NCI-H748 (cell line): ENCODE measurements around the gene IQSEC1.
"Not testable (repeated sequence)": the region's sequence is repeated elsewhere in the genome, so short reads cannot be mapped to it uniquely, and the experiment has no call there.

ENCODE experiments used
- DNase-seq: peaks from one replicate; lab custom pipeline; 2025; ENCODE audit not compliant: unreplicated experiment; lab: John Stamatoyannopoulos, UW

Gene IQSEC1

GRCh38 chr3:12897381-12898289 lies 175.6 kb downstream of the IQSEC1 start:
- DNase-seq: peak; percentile 44

DNA sequence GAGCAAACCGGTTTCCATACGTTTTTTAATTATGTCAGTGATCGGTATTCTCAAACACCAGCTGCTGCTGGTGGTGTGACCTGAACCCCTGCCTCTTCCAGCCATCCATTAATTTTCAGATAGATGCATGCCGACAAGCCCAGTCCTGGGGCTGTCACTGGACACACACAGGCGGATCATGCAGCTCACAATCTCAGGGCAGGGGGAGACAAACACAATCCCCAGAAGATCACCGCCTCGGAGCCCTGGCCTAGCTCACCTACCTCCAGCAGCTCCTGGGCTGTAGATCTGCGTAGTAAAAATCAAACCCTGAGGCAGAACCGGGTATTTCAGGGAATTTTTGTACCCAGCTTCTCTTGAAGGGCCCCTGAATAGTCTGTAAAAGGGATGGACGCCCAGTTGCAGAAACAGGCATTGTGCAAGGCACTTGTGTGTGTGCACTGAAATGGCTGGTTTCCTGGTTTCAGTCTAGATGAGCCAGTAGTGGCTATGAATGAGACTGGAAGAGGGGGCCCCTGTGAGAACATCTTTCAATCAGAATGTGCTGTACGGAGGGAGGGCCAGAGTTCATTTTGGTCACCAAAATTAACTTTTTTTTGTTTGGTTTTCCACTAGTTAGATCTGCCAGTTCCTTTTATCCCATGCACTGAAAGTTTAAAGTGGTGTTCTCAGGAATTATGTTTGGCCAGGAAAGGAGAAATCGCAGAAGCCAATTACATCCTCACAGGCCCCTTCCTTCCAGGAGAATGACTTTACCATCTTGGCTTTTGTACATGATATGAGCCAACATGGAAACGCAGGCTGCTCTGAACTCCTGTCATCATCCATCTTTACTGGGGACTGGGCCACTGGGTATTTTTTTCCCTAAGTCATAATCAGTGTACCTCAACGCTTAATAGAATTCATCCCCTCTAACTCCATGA lies 176.9 kb downstream of the IQSEC1 start:
- DNase-seq: no peak

DNA sequence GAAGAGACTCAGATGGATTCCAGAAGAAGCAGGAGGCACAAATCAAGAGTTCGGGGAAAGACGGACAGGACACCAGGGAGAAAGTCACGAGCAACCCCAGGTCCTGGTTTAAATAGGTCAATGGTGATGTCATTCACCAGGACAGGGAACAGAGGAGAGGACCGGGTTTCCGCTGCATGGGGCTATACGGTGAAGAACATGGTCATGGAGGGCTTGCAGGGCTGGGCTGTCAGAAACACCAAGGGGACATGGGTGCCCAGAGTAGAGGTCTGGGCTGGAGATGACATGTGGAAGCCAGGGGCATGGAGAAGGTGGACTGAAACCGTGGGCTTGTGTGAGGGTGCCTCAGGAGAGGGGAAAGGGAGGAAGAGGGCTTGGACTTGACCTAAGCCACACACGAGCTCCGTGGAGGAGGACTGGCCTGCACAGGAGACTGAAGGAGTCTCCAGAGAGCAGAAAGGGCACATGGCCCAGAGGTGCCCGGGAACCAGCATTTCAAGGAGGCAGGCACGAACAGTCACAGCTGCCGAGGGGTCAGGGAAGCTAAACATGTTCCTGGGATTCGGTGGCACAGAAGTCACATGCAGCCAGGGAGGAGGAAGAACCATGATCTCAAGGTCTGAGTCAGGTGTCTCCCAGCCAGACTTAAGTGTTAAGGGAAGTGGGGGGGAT lies 177.7 kb downstream of the IQSEC1 start:
- no peak for DNase-seq

DNA sequence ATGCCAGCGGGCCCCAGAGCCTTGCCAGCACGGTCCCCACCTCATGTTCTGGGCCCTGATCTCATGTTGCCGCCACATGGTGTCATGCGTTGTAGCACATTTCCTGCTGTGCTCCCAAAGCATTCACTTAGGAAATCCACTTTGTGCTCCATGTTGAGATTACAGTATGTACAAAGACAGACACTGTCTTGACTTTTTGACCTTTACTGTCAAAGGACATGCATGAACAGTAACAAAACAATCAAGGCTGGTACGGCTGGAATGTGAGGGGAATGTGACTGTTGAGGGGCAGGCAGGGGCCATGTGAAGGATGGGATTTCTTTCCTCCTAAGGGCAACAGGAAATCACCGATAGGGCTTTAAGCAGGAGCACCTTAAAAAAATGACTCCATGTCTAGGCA lies 178.6 kb downstream of the IQSEC1 start:
- no peak for DNase-seq

- DNase-seq: no peak
These were observed 179.4 kb downstream of the IQSEC1 start for GRCh38 chr3:12893852-12894251.

DNA sequence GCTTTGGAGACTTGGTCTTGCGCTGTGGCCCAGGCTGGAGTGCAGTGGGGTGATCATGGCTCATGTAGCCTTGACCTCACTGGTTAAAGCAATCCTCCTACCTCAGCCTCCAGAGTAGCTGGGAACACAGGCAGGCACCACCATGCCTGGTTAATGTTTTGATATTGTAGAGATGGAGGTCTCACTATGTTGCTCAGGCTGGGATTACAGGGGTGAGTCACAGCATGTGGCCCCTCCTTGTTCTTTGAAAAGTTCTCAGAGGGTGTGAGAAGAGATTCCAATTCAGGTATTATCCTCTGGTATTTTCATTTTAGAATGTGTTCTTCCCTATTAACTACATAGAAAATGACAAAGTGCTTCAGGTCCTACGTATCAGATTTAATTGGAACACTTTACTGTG lies 180.0 kb downstream of the IQSEC1 start:
- DNase-seq: no peak

DNA sequence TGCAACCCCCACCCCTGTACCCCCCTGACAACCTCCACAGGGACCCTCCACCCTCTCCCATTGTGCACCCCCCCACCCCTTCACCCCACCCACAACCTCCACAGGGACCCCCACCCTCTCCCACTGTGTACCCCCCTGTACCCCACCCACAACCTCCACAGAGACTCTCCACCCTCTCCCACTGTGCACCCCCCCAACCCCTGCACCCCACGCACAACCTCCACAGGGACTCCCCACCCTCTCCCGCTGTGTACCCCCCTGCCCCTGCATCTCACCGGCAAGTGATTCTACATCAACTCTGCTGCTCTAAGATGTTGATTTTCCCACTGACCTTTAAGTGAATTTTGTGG lies 180.4 kb downstream of the IQSEC1 start:
- DNase-seq: no peak

- peak; percentile 66 for DNase-seq
These were observed 181.0 kb downstream of the IQSEC1 start for GRCh38 chr3:12891985-12892839.

DNA sequence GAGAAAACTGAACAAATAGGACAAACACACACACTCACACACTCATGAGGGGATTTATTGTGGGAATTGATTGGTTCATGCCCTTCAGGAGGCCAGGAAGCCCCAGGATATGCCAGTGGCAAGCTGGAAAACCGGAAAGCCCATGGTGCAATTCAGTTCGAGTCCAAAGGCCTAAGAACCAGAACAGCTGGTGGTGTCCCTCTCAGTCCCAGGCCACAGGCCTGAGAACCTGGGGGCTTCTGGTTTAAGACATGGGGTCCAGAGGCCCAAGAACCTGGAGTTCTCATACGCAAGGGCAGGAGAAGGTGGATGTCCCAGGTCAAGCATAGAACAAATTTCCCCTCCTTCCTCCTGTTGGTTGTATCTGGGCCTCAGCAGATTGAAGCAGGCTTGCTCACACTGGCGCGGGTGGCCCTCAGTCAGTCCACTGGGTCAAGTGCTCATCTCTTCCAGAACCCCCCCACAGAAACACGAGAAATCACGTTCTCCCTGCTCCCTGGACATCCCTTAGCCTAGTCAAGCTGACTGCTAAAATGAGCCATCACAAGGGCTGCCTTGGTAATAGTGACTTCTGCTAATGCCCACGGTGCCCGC lies 181.7 kb downstream of the IQSEC1 start:
- DNase-seq: no peak

GRCh38 chr3:12890610-12891390 lies 182.4 kb downstream of the IQSEC1 start:
- no peak for DNase-seq

- DNase-seq: no peak
These were observed 186.5 kb downstream of the IQSEC1 start for GRCh38 chr3:12886736-12887135.

GRCh38 chr3:12886106-12886679 lies 187.0 kb downstream of the IQSEC1 start:
- no peak for DNase-seq

GRCh38 chr3:12885583-12885930 lies 187.7 kb downstream of the IQSEC1 start:
- no peak for DNase-seq

DNA sequence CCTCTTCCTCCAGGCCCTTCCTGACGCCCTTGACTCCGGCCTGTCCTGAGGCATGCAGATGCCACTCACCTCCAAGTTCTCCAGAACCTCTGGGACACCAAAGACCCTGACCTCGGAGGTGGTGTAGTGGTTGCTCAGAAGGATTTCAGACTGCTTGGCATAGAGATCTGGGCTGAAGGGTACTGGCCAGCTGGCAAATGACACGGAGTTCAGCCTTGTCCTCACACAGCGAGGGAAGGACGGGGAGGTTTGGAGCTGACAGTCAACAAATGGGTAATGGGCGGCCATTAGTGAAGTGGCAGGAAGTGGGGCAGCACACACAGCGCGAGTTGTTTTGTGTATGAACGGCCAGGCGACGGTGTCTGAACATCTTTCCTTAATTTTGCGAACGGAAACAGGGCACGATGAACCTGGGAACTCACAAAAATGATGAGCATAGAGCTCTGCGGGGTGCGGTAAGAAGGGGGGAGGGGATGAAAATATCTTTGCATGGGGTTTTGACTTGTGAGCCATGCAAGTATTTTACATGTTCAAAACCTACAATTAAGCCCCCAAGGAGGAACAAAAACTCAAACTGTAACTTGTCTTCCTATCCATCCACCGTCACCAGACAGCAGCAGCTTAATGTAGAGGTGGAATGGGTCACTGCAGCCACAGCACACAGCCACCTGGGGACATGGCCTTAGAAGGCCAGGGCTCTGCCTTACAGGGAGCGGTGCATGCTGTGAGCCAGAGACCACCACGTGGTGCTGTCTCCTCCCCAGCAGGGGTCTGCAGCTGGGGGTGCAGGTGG lies 188.2 kb downstream of the IQSEC1 start:
- peak; percentile 10 for DNase-seq

DNA sequence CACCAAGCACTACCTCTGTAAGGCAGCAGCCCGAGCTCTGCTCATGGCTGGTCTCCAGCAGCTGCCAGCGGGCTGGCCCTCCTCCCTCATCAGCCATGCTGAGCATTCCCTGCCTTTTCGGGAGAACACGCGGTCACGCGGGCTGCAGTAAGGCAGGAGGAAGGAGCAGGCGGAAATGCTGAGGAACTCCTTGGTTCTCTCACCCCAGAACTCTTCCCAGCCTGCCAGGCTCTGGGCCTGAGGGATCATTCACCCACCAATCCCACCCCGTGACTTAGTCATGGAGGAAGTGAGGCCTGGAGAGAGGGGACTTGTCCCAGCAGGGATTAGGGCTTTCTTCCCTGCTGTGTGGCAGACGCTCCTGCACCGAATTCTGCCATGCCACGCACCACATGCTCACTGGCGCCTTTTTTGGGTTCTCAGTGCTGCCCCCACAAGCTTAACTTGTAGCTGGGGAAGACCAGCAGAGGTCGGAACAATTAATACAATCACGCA lies 189.0 kb downstream of the IQSEC1 start:
- DNase-seq: no peak

- DNase-seq: no peak
These were observed 190.6 kb downstream of the IQSEC1 start for GRCh38 chr3:12882336-12883310.

DNA sequence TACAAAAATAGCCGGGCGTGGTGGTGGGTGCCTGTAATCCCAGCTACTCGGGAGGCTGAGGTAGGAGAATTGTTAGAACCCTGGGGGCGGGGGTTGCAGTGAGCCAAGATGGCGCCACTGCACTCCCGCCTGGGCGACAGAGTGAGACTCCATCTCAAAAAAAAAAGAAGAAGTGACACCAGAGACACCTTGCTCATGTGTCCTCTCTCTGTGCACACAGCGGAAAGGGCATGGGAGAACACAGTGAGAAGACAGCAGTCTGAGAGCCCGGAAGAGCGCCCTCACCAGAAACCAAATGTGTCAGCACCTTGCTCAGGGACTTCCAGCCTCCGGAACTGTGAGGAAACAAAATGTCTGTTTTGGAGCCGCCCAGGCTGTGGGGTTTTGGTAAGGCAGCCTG lies 191.4 kb downstream of the IQSEC1 start:
- not testable (repeated sequence) for DNase-seq
